Mesendoderm (in vitro differentiated cells): ENCODE data around the gene TIGIT.

Experiments used
- DNase-seq: peaks from one replicate; pipeline ENCODE4 v3.0.0; 2013
- H2AK5ac ChIP-seq: 2 replicates; pipeline ENCODE4 v1.6.1; 2013; ENCODE audit warnings: low read length, inconsistent platforms
- H2BK120ac ChIP-seq: 2 replicates; pipeline ENCODE4 v1.6.1; 2013; ENCODE audit warnings: low read depth, mild to moderate bottlenecking, low read length, moderate library complexity, mixed read lengths
- H2BK15ac ChIP-seq: replicated peaks from 2 replicates; pipeline ENCODE4 v1.6.1; 2013; ENCODE audit warnings: low read depth, mild to moderate bottlenecking, moderate library complexity
- H2BK5ac ChIP-seq: 2 replicates; pipeline ENCODE4 v1.6.1; 2013; ENCODE audit warnings: low read length, inconsistent platforms
- H3K18ac ChIP-seq: 2 replicates; pipeline ENCODE4 v1.6.1; 2013; ENCODE audit warnings: mild to moderate bottlenecking, low read length, mixed read lengths
- H3K23ac ChIP-seq: one replicate; pipeline ENCODE4 v1.6.1; 2013; ENCODE audit warnings: low read length
- H3K27ac ChIP-seq: 2 replicates; pipeline ENCODE4 v1.5.1; 2013; ENCODE audit warnings: low read depth, mild to moderate bottlenecking, inconsistent platforms, low read length, moderate library complexity
- H3K27me3 ChIP-seq: 2 replicates; pipeline ENCODE4 v1.6.1; 2013; ENCODE audit warnings: low read length, control low read depth, mild to moderate bottlenecking, inconsistent platforms; ENCODE audit not compliant: insufficient read depth, poor library complexity
- H3K36me3 ChIP-seq: 2 replicates; pipeline ENCODE4 v1.6.1; 2013; ENCODE audit warnings: low read length, inconsistent platforms; ENCODE audit not compliant: control insufficient read depth, insufficient read depth
- H3K4ac ChIP-seq: one replicate; pipeline ENCODE4 v1.6.1; 2013; ENCODE audit warnings: low read depth, mild to moderate bottlenecking, low read length, moderate library complexity
- H3K4me1 ChIP-seq: 2 replicates; pipeline ENCODE4 v1.6.1; 2013; ENCODE audit warnings: low read depth, low read length, inconsistent platforms; ENCODE audit not compliant: control insufficient read depth
- H3K4me2 ChIP-seq: 2 replicates; pipeline ENCODE4 v1.6.1; 2013; ENCODE audit warnings: low read length
- H3K4me3 ChIP-seq: 2 replicates; pipeline ENCODE4 v1.5.1; 2013; ENCODE audit warnings: mild to moderate bottlenecking, low read length
- H3K56ac ChIP-seq: one replicate; pipeline ENCODE4 v1.6.1; 2013; ENCODE audit warnings: low read length
- H3K79me1 ChIP-seq: 2 replicates; pipeline ENCODE4 v1.6.1; 2013; ENCODE audit warnings: low read length, inconsistent platforms
- H3K79me2 ChIP-seq: 2 replicates; pipeline ENCODE4 v1.6.1; 2013; ENCODE audit warnings: mild to moderate bottlenecking, low read length; ENCODE audit not compliant: control insufficient read depth, insufficient read depth
- H3K9ac ChIP-seq: 2 replicates; pipeline ENCODE4 v1.6.1; 2013; ENCODE audit warnings: low read length, inconsistent platforms
- H4K5ac ChIP-seq: one replicate; pipeline ENCODE4 v1.6.1; 2013; ENCODE audit warnings: low read length
- H4K8ac ChIP-seq: one replicate; pipeline ENCODE4 v1.6.1; 2013; ENCODE audit warnings: low read depth, mild to moderate bottlenecking, control low read depth, low read length, moderate library complexity
- WGBS: extraction: QIAGEN DNeasy Blood & Tissue Kit; methylation state at CpG from one replicate; pipeline ENCODE4 v1.1.7; 2013; ENCODE audit warnings: low lambda C conversion rate, missing lambda C conversion rate; ENCODE audit not compliant: insufficient coverage; ENCODE audit errors: extremely low coverage; 5-methylcytosine and 5-hydroxymethylcytosine counted together

Gene TIGIT

GRCh38 chr3:114333180-114333922, 39.5 kb downstream of the TIGIT start:
- no CpG with 5 or more reads among the region's 4 CpGs for WGBS
- no peak overlapping the region for H3K56ac ChIP-seq
- no peak overlapping the region for H3K23ac ChIP-seq
- H3K27ac ChIP-seq = no peak overlapping the region
- no peaks in the 10 kb centered on the region for H3K27me3 ChIP-seq
- H3K4me2 ChIP-seq = no peak overlapping the region
- no peak overlapping the region for H4K8ac ChIP-seq
- H4K5ac ChIP-seq = no peak overlapping the region
- no peak overlapping the region for H3K4ac ChIP-seq
- no peaks in the 10 kb centered on the region for H3K4me1 ChIP-seq
- no peak overlapping the region for H3K18ac ChIP-seq
- no peak overlapping the region for H2BK120ac ChIP-seq
- H2BK5ac ChIP-seq = no peak overlapping the region
- no peak overlapping the region for H3K9ac ChIP-seq
- no peak for DNase-seq
- no peaks in the 10 kb centered on the region for H3K36me3 ChIP-seq
- H3K79me1 ChIP-seq = no peaks in the 10 kb centered on the region
- H3K4me3 ChIP-seq = no peak overlapping the region
- H2AK5ac ChIP-seq = no peak overlapping the region
- no peaks in the 10 kb centered on the region for H3K79me2 ChIP-seq
- no peak overlapping the region for H2BK15ac ChIP-seq

GRCh38 chr3:114333923-114334240, 40.1 kb downstream of the TIGIT start:
- Histone ChIP-seq H3K27ac (no peak overlapping the region), H3K79me1 (no peaks in the 10 kb centered on the region), H2BK120ac (no peak overlapping the region), H3K56ac (no peak overlapping the region), H2BK5ac (no peak overlapping the region), H3K79me2 (no peaks in the 10 kb centered on the region), H3K4ac (no peak overlapping the region), H3K18ac (no peak overlapping the region), H3K27me3 (no peaks in the 10 kb centered on the region), H3K4me3 (no peak overlapping the region), H2AK5ac (no peak overlapping the region), H3K23ac (no peak overlapping the region), H4K5ac (no peak overlapping the region), H4K8ac (no peak overlapping the region), H2BK15ac (no peak overlapping the region), H3K4me1 (no peaks in the 10 kb centered on the region), H3K36me3 (no peaks in the 10 kb centered on the region), H3K4me2 (no peak overlapping the region), H3K9ac (no peak overlapping the region)
- DNase-seq = no peak
- WGBS = no CpG with 5 or more reads among the region's 2 CpGs

- no peak overlapping the region for H3K56ac ChIP-seq
- H4K8ac ChIP-seq = no peak overlapping the region
- H2BK5ac ChIP-seq = no peak overlapping the region
- no peak for DNase-seq
- H3K36me3 ChIP-seq = no peaks in the 10 kb centered on the region
- no peaks in the 10 kb centered on the region for H3K4me1 ChIP-seq
- no peak overlapping the region for H2BK15ac ChIP-seq
- no peaks in the 10 kb centered on the region for H3K79me1 ChIP-seq
- H2BK120ac ChIP-seq = no peak overlapping the region
- no peak overlapping the region for H3K23ac ChIP-seq
- no peak overlapping the region for H3K27ac ChIP-seq
- no peak overlapping the region for H2AK5ac ChIP-seq
- H3K4ac ChIP-seq = no peak overlapping the region
- H3K4me2 ChIP-seq = no peak overlapping the region
- no peaks in the 10 kb centered on the region for H3K27me3 ChIP-seq
- no CpG with 5 or more reads among the region's 1 CpG for WGBS
- no peak overlapping the region for H3K18ac ChIP-seq
- H3K4me3 ChIP-seq = no peak overlapping the region
- H4K5ac ChIP-seq = no peak overlapping the region
- no peak overlapping the region for H3K9ac ChIP-seq
- no peaks in the 10 kb centered on the region for H3K79me2 ChIP-seq
These were observed 42.4 kb downstream of the TIGIT start for GRCh38 chr3:114336122-114336697.

- H2BK5ac ChIP-seq = no peak overlapping the region
These were observed 43.0 kb downstream of the TIGIT start for GRCh38 chr3:114336857-114337256.

GRCh38 chr3:114338651-114339357, 45.0 kb downstream of the TIGIT start:
- no peak overlapping the region for H3K4me2 ChIP-seq
- no peaks in the 10 kb centered on the region for H3K4me1 ChIP-seq
- H3K36me3 ChIP-seq = no peaks in the 10 kb centered on the region
- WGBS = no CpG with 5 or more reads among the region's 19 CpGs
- no peak overlapping the region for H2AK5ac ChIP-seq
- no peak overlapping the region for H3K9ac ChIP-seq
- no peak overlapping the region for H3K56ac ChIP-seq
- no peak overlapping the region for H3K27ac ChIP-seq
- no peak overlapping the region for H4K8ac ChIP-seq
- H3K4me3 ChIP-seq = no peak overlapping the region
- H4K5ac ChIP-seq = no peak overlapping the region
- no peak for DNase-seq
- H3K18ac ChIP-seq = no peak overlapping the region
- no peak overlapping the region for H2BK15ac ChIP-seq
- H2BK5ac ChIP-seq = no peak overlapping the region
- H3K27me3 ChIP-seq = no peaks in the 10 kb centered on the region
- H3K79me2 ChIP-seq = no peaks in the 10 kb centered on the region
- no peaks in the 10 kb centered on the region for H3K79me1 ChIP-seq
- H2BK120ac ChIP-seq = no peak overlapping the region
- no peak overlapping the region for H3K23ac ChIP-seq
- H3K4ac ChIP-seq = no peak overlapping the region

More at GRCh38 chr3:114336857-114337256, 43.0 kb downstream of the TIGIT start:
- no peak overlapping the region for H3K23ac ChIP-seq
- DNase-seq = no peak
- no peak overlapping the region for H4K5ac ChIP-seq
- no peaks in the 10 kb centered on the region for H3K36me3 ChIP-seq
- no peak overlapping the region for H4K8ac ChIP-seq
- H3K18ac ChIP-seq = no peak overlapping the region
- H2BK15ac ChIP-seq = no peak overlapping the region
- H3K27me3 ChIP-seq = no peaks in the 10 kb centered on the region
- H3K4me3 ChIP-seq = no peak overlapping the region
- H3K27ac ChIP-seq = no peak overlapping the region
- H3K56ac ChIP-seq = no peak overlapping the region
- H3K79me2 ChIP-seq = no peaks in the 10 kb centered on the region
- no peak overlapping the region for H3K4me2 ChIP-seq
- no peaks in the 10 kb centered on the region for H3K4me1 ChIP-seq
- H3K4ac ChIP-seq = no peak overlapping the region
- no peak overlapping the region for H2BK120ac ChIP-seq
- WGBS = no CpG with 5 or more reads among the region's 3 CpGs
- H3K9ac ChIP-seq = no peak overlapping the region
- H3K79me1 ChIP-seq = no peaks in the 10 kb centered on the region
- no peak overlapping the region for H2AK5ac ChIP-seq
